ENCODE measurements around the gene SRP54.

Gene SRP54

GRCh38 chr14:34964977-34965764 is 17.6 kb upstream of the SRP54 start:
- peaks cover 10 to 15% of the 10 kb centered on the region in 2 donors for H3K36me3 ChIP-seq (ENCODE audit: control insufficient read depth in 1 of 2, insufficient read depth in 2 of 2, low read length in 2 of 2)
- no peaks in the 10 kb centered on the region for H3K4me1 ChIP-seq (ENCODE audit: control insufficient read depth in 1 of 2, insufficient read depth in 2 of 2, low read length in 2 of 2)
- no peak overlapping the region for H3K27ac ChIP-seq (ENCODE audit: low read length)
- no peak overlapping the region for H3K4me3 ChIP-seq (ENCODE audit: low read depth in 1 of 2, low read length in 2 of 2)
- no peaks in the 10 kb centered on the region for H3K9me3 ChIP-seq (ENCODE audit: control insufficient read depth in 1 of 2, low read length in 2 of 2)
- no peaks in the 10 kb centered on the region for H3K27me3 ChIP-seq (ENCODE audit: low read depth, low read length)

- Histone ChIP-seq H3K27me3 (ENCODE audit: low read depth, low read length) (no peaks in the 10 kb centered on the region), H3K9me3 (ENCODE audit: control insufficient read depth in 1 of 2, low read length in 2 of 2) (no peaks in the 10 kb centered on the region), H3K36me3 (ENCODE audit: control insufficient read depth in 1 of 2, insufficient read depth in 2 of 2, low read length in 2 of 2) (peaks cover 10 to 15% of the 10 kb centered on the region in 2 donors), H3K27ac (ENCODE audit: low read length) (no peak overlapping the region), H3K4me3 (ENCODE audit: low read depth in 1 of 2, low read length in 2 of 2) (no peak overlapping the region), H3K4me1 (ENCODE audit: control insufficient read depth in 1 of 2, insufficient read depth in 2 of 2, low read length in 2 of 2) (no peaks in the 10 kb centered on the region)
Observed at GRCh38 chr14:34965912-34966311, 16.9 kb upstream of the SRP54 start.

- no peak overlapping the region for H3K27ac ChIP-seq (ENCODE audit: low read length)
- no peaks in the 10 kb centered on the region for H3K9me3 ChIP-seq (ENCODE audit: control insufficient read depth in 1 of 2, low read length in 2 of 2)
- no peaks in the 10 kb centered on the region for H3K27me3 ChIP-seq (ENCODE audit: low read depth, low read length)
- H3K4me1 ChIP-seq (ENCODE audit: control insufficient read depth in 1 of 2, insufficient read depth in 2 of 2, low read length in 2 of 2): no peaks in the 10 kb centered on the region
- no peak overlapping the region for H3K4me3 ChIP-seq (ENCODE audit: low read depth in 1 of 2, low read length in 2 of 2)
- H3K36me3 ChIP-seq (ENCODE audit: control insufficient read depth in 1 of 2, insufficient read depth in 2 of 2, low read length in 2 of 2): peaks cover 10 to 16% of the 10 kb centered on the region in 2 donors
Observed at GRCh38 chr14:34966413-34966812, 16.4 kb upstream of the SRP54 start.

GRCh38 chr14:34970665-34971064 is 12.1 kb upstream of the SRP54 start:
- H3K9me3 ChIP-seq (ENCODE audit: control insufficient read depth in 1 of 2, low read length in 2 of 2): no peaks in the 10 kb centered on the region
- no peaks in the 10 kb centered on the region for H3K4me1 ChIP-seq (ENCODE audit: control insufficient read depth in 1 of 2, insufficient read depth in 2 of 2, low read length in 2 of 2)
- H3K36me3 ChIP-seq (ENCODE audit: control insufficient read depth in 1 of 2, insufficient read depth in 2 of 2, low read length in 2 of 2): peaks cover 4 to 19% of the 10 kb centered on the region in 2 donors
- H3K4me3 ChIP-seq (ENCODE audit: low read depth in 1 of 2, low read length in 2 of 2): no peak overlapping the region
- no peak overlapping the region for H3K27ac ChIP-seq (ENCODE audit: low read length)
- no peaks in the 10 kb centered on the region for H3K27me3 ChIP-seq (ENCODE audit: low read depth, low read length)

GRCh38 chr14:34971381-34971780 is 11.4 kb upstream of the SRP54 start:
- no peak overlapping the region for H3K4me3 ChIP-seq (ENCODE audit: low read depth in 1 of 2, low read length in 2 of 2)
- peaks cover 3 to 12% of the 10 kb centered on the region in 2 donors for H3K36me3 ChIP-seq (ENCODE audit: control insufficient read depth in 1 of 2, insufficient read depth in 2 of 2, low read length in 2 of 2)
- no peaks in the 10 kb centered on the region for H3K27me3 ChIP-seq (ENCODE audit: low read depth, low read length)
- H3K4me1 ChIP-seq (ENCODE audit: control insufficient read depth in 1 of 2, insufficient read depth in 2 of 2, low read length in 2 of 2): no peaks in the 10 kb centered on the region
- no peak overlapping the region for H3K27ac ChIP-seq (ENCODE audit: low read length)
- no peaks in the 10 kb centered on the region for H3K9me3 ChIP-seq (ENCODE audit: control insufficient read depth in 1 of 2, low read length in 2 of 2)

GRCh38 chr14:34971801-34972200 is 11.0 kb upstream of the SRP54 start:
- Histone ChIP-seq H3K9me3 (ENCODE audit: control insufficient read depth in 1 of 2, low read length in 2 of 2) (no peaks in the 10 kb centered on the region), H3K27me3 (ENCODE audit: low read depth, low read length) (no peaks in the 10 kb centered on the region), H3K4me3 (ENCODE audit: low read depth in 1 of 2, low read length in 2 of 2) (no peak overlapping the region), H3K36me3 (ENCODE audit: control insufficient read depth in 1 of 2, insufficient read depth in 2 of 2, low read length in 2 of 2) (peaks cover 3 to 11% of the 10 kb centered on the region in 2 donors), H3K4me1 (ENCODE audit: control insufficient read depth in 1 of 2, insufficient read depth in 2 of 2, low read length in 2 of 2) (no peaks in the 10 kb centered on the region), H3K27ac (ENCODE audit: low read length) (no peak overlapping the region)

GRCh38 chr14:34978444-34978843 is 4.3 kb upstream of the SRP54 start:
- Histone ChIP-seq H3K27ac (ENCODE audit: low read length) (no peak overlapping the region), H3K9me3 (ENCODE audit: control insufficient read depth in 1 of 2, low read length in 2 of 2) (no peaks in the 10 kb centered on the region), H3K4me1 (ENCODE audit: control insufficient read depth in 1 of 2, insufficient read depth in 2 of 2, low read length in 2 of 2) (peaks cover 0 to 11% of the 10 kb centered on the region in 2 donors), H3K27me3 (ENCODE audit: low read depth, low read length) (no peaks in the 10 kb centered on the region), H3K4me3 (ENCODE audit: low read depth in 1 of 2, low read length in 2 of 2) (no peak overlapping the region), H3K36me3 (ENCODE audit: control insufficient read depth in 1 of 2, insufficient read depth in 2 of 2, low read length in 2 of 2) (peaks cover 0 to 4% of the 10 kb centered on the region in 2 donors)

GRCh38 chr14:34980337-34980900 is 2.4 kb upstream of the SRP54 start:
- Histone ChIP-seq H3K9me3 (ENCODE audit: control insufficient read depth in 1 of 2, low read length in 2 of 2) (no peaks in the 10 kb centered on the region), H3K36me3 (ENCODE audit: control insufficient read depth in 1 of 2, insufficient read depth in 2 of 2, low read length in 2 of 2) (peaks cover 0 to 4% of the 10 kb centered on the region in 2 donors), H3K27me3 (ENCODE audit: low read depth, low read length) (no peaks in the 10 kb centered on the region), H3K4me1 (ENCODE audit: control insufficient read depth in 1 of 2, insufficient read depth in 2 of 2, low read length in 2 of 2) (peaks cover 8 to 31% of the 10 kb centered on the region in 2 donors), H3K27ac (ENCODE audit: low read length) (no peak overlapping the region), H3K4me3 (ENCODE audit: low read depth in 1 of 2, low read length in 2 of 2) (peak overlapping the region in 1 of 2 donors; percentile 91)

GRCh38 chr14:34981743-34982420 is 910 bp upstream of the SRP54 start:
- Histone ChIP-seq H3K27ac (ENCODE audit: low read length) (peak overlapping the region; percentile 100), H3K9me3 (ENCODE audit: control insufficient read depth in 1 of 2, low read length in 2 of 2) (no peaks in the 10 kb centered on the region), H3K4me3 (ENCODE audit: low read depth in 1 of 2, low read length in 2 of 2) (peak overlapping the region; percentile 83 to 91), H3K36me3 (ENCODE audit: control insufficient read depth in 1 of 2, insufficient read depth in 2 of 2, low read length in 2 of 2) (peaks cover 0 to 4% of the 10 kb centered on the region in 2 donors), H3K27me3 (ENCODE audit: low read depth, low read length) (no peaks in the 10 kb centered on the region), H3K4me1 (ENCODE audit: control insufficient read depth in 1 of 2, insufficient read depth in 2 of 2, low read length in 2 of 2) (peaks cover 8 to 39% of the 10 kb centered on the region in 2 donors)

GRCh38 chr14:34983148-34983760 is 462 bp downstream of the SRP54 start:
- Histone ChIP-seq H3K27me3 (ENCODE audit: low read depth, low read length) (no peaks in the 10 kb centered on the region), H3K27ac (ENCODE audit: low read length) (peak overlapping the region; percentile 100), H3K36me3 (ENCODE audit: control insufficient read depth in 1 of 2, insufficient read depth in 2 of 2, low read length in 2 of 2) (peaks cover 0 to 4% of the 10 kb centered on the region in 2 donors), H3K9me3 (ENCODE audit: control insufficient read depth in 1 of 2, low read length in 2 of 2) (no peaks in the 10 kb centered on the region), H3K4me1 (ENCODE audit: control insufficient read depth in 1 of 2, insufficient read depth in 2 of 2, low read length in 2 of 2) (peaks cover 8 to 39% of the 10 kb centered on the region in 2 donors), H3K4me3 (ENCODE audit: low read depth in 1 of 2, low read length in 2 of 2) (peak overlapping the region; percentile 83 to 91)

- H3K27me3 ChIP-seq (ENCODE audit: low read depth, low read length): no peaks in the 10 kb centered on the region
- H3K27ac ChIP-seq (ENCODE audit: low read length): peak overlapping the region; percentile 100
- peaks cover 0 to 4% of the 10 kb centered on the region in 2 donors for H3K36me3 ChIP-seq (ENCODE audit: control insufficient read depth in 1 of 2, insufficient read depth in 2 of 2, low read length in 2 of 2)
- H3K9me3 ChIP-seq (ENCODE audit: control insufficient read depth in 1 of 2, low read length in 2 of 2): no peaks in the 10 kb centered on the region
- H3K4me3 ChIP-seq (ENCODE audit: low read depth in 1 of 2, low read length in 2 of 2): peak overlapping the region; percentile 83 to 91
- peaks cover 8 to 39% of the 10 kb centered on the region in 2 donors for H3K4me1 ChIP-seq (ENCODE audit: control insufficient read depth in 1 of 2, insufficient read depth in 2 of 2, low read length in 2 of 2)
Observed at GRCh38 chr14:34983786-34984185, 994 bp downstream of the SRP54 start.

Data from muscle layer of duodenum (tissue), 2 donors.